GM18517 (cell line): Measurements from ENCODE around the gene ING1.
"Not testable (repeated sequence)": the region's sequence is repeated elsewhere in the genome, so short reads cannot be mapped to it uniquely, and the experiment has no call there.

Experiments
- ATAC-seq: cut with Tn5 transposase; IDR thresholded peaks from one replicate; pipeline ENCODE4 v1.9.1; 2021; ENCODE audit warnings: mild to moderate bottlenecking, moderate library complexity; ENCODE audit not compliant: unreplicated experiment

ING1 gene

GRCh38 chr13:110690516-110690915 is 23.0 kb upstream of the ING1 start:
- ATAC-seq, result no peak

GRCh38 chr13:110695774-110696173 is 17.7 kb upstream of the ING1 start:
- ATAC-seq, result not testable (repeated sequence)

GRCh38 chr13:110696776-110697175 is 16.7 kb upstream of the ING1 start:
- no peak for ATAC-seq

- no peak for ATAC-seq
These were observed 15.7 kb upstream of the ING1 start for GRCh38 chr13:110697842-110698241.

GRCh38 chr13:110698689-110699088 is 14.8 kb upstream of the ING1 start:
- ATAC-seq, result peak; percentile 69

GRCh38 chr13:110699148-110700145 is 14.1 kb upstream of the ING1 start:
- ATAC-seq, result no peak

GRCh38 chr13:110700186-110700585 is 13.3 kb upstream of the ING1 start:
- no peak for ATAC-seq

- ATAC-seq, result no peak
These were observed 12.9 kb upstream of the ING1 start for GRCh38 chr13:110700641-110701040.

- not testable (repeated sequence) for ATAC-seq
These were observed 12.4 kb upstream of the ING1 start for GRCh38 chr13:110701061-110701460.

GRCh38 chr13:110702089-110702488 is 11.4 kb upstream of the ING1 start:
- ATAC-seq, result no peak

GRCh38 chr13:110702591-110703526 is 10.6 kb upstream of the ING1 start:
- no peak for ATAC-seq

GRCh38 chr13:110705356-110705825 is 8.1 kb upstream of the ING1 start:
- no peak for ATAC-seq

- peak; percentile 83 for ATAC-seq
These were observed 7.5 kb upstream of the ING1 start, which contains the start of gene CARS2 for GRCh38 chr13:110705826-110706569. Gene CARS2, minus strand, starts transcription at chr13:110706116. Its CDS starts 23 bp downstream, at chr13:110706093.

- peak; percentile 6 for ATAC-seq
These were observed 6.7 kb upstream of the ING1 start for GRCh38 chr13:110706570-110707372.

GRCh38 chr13:110712081-110712848 is 1.2 kb upstream of the ING1 start:
- peak; percentile 23 for ATAC-seq

GRCh38 chr13:110712849-110713641 is 455 bp upstream of the ING1 start:
- peak; percentile 61 for ATAC-seq

GRCh38 chr13:110713981-110714796 is 689 bp downstream of the ING1 start:
- ATAC-seq, result no peak
